ENCODE measurements around the gene GAS2L2.

DNA sequence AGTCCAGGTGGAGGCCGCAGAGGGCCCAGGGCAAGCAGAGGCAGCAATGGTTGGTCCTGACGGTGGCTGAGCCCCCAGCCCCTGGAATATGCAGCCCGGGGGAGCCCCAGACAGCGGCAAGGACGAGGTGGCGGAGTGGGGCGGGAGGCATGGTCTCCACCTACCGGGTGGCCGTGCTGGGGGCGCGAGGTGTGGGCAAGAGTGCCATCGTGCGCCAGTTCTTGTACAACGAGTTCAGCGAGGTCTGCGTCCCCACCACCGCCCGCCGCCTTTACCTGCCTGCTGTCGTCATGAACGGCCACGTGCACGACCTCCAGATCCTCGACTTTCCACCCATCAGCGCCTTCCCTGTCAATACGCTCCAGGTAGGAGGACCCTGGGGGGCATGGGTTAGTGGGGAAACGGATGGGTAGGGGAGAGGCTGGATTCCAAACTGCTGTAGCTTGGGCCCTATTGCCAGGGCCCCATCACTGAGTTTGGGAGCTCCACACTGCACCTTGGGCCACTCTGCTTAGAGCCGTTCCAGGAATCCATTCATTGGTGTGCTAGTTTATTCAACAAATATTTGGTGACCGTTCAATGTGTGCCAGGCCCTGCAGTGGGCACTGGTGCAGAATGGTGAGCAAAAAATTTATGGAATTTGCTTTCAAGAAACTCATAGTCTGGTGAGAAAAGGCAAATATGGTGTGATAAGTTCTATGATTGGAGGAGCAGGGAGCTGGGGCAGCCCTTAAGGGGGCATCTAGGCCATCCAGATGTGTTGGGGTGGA is 17.8 kb downstream of the GAS2L2 start:
- TF ChIP-seq, protein P1, sequence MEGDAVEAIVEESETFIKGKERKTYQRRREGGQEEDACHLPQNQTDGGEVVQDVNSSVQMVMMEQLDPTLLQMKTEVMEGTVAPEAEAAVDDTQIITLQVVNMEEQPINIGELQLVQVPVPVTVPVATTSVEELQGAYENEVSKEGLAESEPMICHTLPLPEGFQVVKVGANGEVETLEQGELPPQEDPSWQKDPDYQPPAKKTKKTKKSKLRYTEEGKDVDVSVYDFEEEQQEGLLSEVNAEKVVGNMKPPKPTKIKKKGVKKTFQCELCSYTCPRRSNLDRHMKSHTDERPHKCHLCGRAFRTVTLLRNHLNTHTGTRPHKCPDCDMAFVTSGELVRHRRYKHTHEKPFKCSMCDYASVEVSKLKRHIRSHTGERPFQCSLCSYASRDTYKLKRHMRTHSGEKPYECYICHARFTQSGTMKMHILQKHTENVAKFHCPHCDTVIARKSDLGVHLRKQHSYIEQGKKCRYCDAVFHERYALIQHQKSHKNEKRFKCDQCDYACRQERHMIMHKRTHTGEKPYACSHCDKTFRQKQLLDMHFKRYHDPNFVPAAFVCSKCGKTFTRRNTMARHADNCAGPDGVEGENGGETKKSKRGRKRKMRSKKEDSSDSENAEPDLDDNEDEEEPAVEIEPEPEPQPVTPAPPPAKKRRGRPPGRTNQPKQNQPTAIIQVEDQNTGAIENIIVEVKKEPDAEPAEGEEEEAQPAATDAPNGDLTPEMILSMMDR (IDR thresholded peaks at IDR 0.05) = no peak
- TF ChIP-seq POLR2A (IDR thresholded peaks at IDR 0.05) (no peak), POLR2AphosphoS5 (IDR thresholded peaks at IDR 0.05) (no peak)

Data from breast epithelium (tissue), 3 donors.